Measurements from ENCODE around the gene ATF6.

The ATF6 gene

DNA sequence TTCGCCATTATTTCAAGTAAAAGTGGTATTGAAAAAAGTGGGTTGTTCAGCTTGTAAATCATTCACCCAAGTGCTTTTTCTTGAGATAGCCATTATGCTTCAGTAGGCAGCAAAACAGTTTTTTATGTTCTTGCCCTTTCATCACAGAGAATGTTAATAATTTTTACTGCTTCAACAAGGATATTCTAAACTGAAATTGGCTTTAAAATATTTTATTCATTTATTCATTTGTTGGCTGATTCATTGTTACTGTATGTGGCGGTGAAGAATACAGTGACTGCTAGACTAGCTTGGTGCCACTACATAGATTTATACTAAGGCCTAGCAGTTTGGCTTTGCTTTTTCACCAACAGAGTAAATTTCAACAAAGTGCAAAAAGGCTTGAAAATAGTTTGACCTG, 136.1 kb downstream of the ATF6 start:
- Histone ChIP-seq H3K4me1 (ENCODE audit: control insufficient read depth, insufficient read depth, low read length) (no peaks in the 10 kb centered on the region), H3K4me3 (ENCODE audit: low read depth, low read length) (no peak overlapping the region), H3K27me3 (ENCODE audit: control insufficient read depth, insufficient read depth, low read length) (no peaks in the 10 kb centered on the region), H3K27ac (ENCODE audit: low read depth, low read length) (no peak overlapping the region), H3K9ac (ENCODE audit: low read length) (no peak overlapping the region), H3K36me3 (ENCODE audit: control insufficient read depth, insufficient read depth, low read length) (no peaks in the 10 kb centered on the region), H3K9me3 (ENCODE audit: control insufficient read depth, insufficient read depth, low read depth, low read length) (no peaks in the 10 kb centered on the region)

DNA sequence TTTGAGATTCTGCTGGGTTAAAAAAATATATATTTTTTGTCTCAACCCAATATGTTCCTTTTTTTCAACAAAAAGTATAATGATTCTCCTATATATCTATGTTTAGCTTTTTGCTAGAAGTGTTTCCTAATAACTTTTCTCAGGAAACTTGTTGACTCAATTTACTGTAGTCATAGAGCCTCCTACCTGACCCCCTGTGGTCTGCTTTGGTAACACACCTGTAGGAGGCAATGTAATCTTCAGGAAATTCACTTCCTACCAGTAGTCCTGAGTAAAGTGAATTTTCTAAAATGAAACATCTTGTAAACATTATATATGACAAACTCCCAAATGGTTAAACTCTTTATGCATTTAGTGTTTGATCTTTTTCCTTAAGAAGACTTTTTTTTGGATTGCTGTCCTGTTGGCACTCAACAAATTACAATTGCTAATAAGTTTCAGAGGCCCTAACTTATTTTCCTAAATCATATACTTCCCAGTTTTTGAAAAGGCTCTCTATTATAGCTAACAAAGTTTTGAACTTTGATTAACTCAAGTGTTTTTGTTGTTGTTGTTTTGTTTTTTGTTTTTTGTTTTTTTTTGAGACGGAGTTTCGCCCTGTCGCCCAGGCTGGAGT, 139.3 kb downstream of the ATF6 start:
- Histone ChIP-seq H3K9me3 (ENCODE audit: control insufficient read depth, insufficient read depth, low read depth, low read length) (no peaks in the 10 kb centered on the region), H3K4me3 (ENCODE audit: low read depth, low read length) (no peak overlapping the region), H3K4me1 (ENCODE audit: control insufficient read depth, insufficient read depth, low read length) (no peaks in the 10 kb centered on the region), H3K9ac (ENCODE audit: low read length) (no peak overlapping the region), H3K36me3 (ENCODE audit: control insufficient read depth, insufficient read depth, low read length) (no peaks in the 10 kb centered on the region), H3K27ac (ENCODE audit: low read depth, low read length) (no peak overlapping the region), H3K27me3 (ENCODE audit: control insufficient read depth, insufficient read depth, low read length) (no peaks in the 10 kb centered on the region)

DNA sequence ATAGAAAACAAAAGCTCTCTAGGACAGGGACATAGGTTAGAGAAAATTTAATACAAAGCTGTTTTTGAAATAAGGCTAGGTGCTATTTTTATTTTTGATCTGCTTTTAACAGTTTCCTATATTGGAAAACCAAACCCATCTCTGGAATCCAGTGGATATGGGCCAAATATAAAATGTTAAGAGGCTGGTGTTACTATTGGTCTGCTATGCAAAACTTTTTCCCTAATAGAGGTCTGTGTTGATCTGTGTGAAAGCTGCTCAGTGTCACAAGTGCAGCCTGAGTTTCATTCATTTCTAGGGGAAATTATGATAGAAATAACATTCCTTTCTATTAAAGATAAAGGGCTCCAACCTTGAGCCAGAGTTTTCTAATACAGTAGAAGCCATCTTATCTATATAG, 141.1 kb downstream of the ATF6 start:
- H3K36me3 ChIP-seq (ENCODE audit: control insufficient read depth, insufficient read depth, low read length), result no peaks in the 10 kb centered on the region
- no peak overlapping the region for H3K27ac ChIP-seq (ENCODE audit: low read depth, low read length)
- no peak overlapping the region for H3K4me3 ChIP-seq (ENCODE audit: low read depth, low read length)
- no peak overlapping the region for H3K9ac ChIP-seq (ENCODE audit: low read length)
- H3K27me3 ChIP-seq (ENCODE audit: control insufficient read depth, insufficient read depth, low read length), result no peaks in the 10 kb centered on the region
- H3K4me1 ChIP-seq (ENCODE audit: control insufficient read depth, insufficient read depth, low read length), result no peaks in the 10 kb centered on the region
- no peaks in the 10 kb centered on the region for H3K9me3 ChIP-seq (ENCODE audit: control insufficient read depth, insufficient read depth, low read depth, low read length)

DNA sequence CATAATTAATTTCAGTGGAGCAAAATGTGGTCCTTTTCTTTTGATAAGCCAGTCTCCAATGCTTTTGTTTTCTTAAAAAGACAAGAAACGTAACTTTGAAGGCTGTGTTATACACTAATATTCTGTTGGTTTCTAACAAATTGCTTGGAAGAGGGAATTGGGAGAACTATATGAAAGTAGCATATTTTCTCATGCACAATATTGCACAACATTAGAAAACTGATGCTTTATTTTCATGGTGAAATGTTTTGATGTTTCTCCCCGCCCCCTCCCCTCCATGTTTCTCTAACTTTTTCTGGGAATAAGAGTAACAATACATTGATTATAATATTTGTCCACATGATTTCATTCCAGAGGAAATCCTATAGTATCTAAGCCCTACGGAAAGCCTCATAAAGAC, 142.1 kb downstream of the ATF6 start:
- Histone ChIP-seq H3K9me3 (ENCODE audit: control insufficient read depth, insufficient read depth, low read depth, low read length) (no peaks in the 10 kb centered on the region), H3K4me3 (ENCODE audit: low read depth, low read length) (no peak overlapping the region), H3K36me3 (ENCODE audit: control insufficient read depth, insufficient read depth, low read length) (no peaks in the 10 kb centered on the region), H3K27ac (ENCODE audit: low read depth, low read length) (no peak overlapping the region), H3K9ac (ENCODE audit: low read length) (no peak overlapping the region), H3K27me3 (ENCODE audit: control insufficient read depth, insufficient read depth, low read length) (no peaks in the 10 kb centered on the region), H3K4me1 (ENCODE audit: control insufficient read depth, insufficient read depth, low read length) (no peaks in the 10 kb centered on the region)

DNA sequence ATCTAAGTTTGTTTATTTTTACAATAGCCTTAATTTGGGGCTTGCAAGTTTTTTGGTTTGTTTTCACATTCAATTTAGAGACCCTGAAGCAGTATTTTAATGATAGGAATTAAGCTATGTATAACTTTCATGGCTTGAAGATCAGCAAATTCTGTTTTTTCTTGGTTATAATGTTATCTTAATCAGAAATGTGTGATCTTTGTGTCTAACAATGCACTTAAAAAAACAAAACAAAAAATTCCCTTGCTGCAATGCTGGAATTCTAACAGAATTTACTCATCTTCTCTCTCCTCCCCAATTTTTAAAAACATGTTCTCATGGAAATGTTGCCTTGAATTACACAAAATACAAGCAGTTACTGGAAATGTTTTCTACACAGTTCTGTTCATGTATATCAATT, 144.5 kb downstream of the ATF6 start:
- Histone ChIP-seq H3K36me3 (ENCODE audit: control insufficient read depth, insufficient read depth, low read length) (no peaks in the 10 kb centered on the region), H3K4me1 (ENCODE audit: control insufficient read depth, insufficient read depth, low read length) (no peaks in the 10 kb centered on the region), H3K9ac (ENCODE audit: low read length) (no peak overlapping the region), H3K9me3 (ENCODE audit: control insufficient read depth, insufficient read depth, low read depth, low read length) (no peaks in the 10 kb centered on the region), H3K4me3 (ENCODE audit: low read depth, low read length) (no peak overlapping the region), H3K27ac (ENCODE audit: low read depth, low read length) (no peak overlapping the region), H3K27me3 (ENCODE audit: control insufficient read depth, insufficient read depth, low read length) (no peaks in the 10 kb centered on the region)

DNA sequence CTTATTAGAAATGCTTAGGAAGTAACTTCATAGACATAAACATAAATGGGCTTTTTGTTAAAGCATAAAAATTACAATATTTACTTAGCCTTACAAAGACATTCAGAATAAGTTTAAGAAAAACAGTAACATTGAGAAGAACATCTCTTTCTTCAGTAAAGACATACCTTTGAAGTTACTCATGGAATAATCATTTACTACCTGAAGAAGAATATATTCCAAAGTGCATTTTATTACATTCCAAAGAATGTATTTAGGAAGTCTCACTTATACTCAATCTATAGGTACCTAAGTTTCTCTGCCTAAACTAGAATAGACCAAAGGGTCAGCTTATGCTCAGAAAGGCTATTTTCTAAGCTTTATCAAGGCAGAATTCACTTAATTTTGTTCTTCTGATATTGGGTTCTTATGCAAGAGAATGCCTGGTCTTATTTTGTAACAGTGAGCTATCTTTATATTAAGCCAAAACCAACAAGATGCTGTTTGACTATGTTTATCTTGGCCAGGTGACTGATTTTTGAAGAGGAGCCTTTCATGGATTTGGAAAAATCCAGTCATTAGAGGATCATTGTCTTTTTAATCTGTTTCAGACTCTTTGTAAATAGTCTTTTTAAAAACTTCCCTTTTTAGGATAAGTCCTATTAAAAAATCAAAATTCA, 147.5 kb downstream of the ATF6 start:
- no peaks in the 10 kb centered on the region for H3K4me1 ChIP-seq (ENCODE audit: control insufficient read depth, insufficient read depth, low read length)
- no peak overlapping the region for H3K9ac ChIP-seq (ENCODE audit: low read length)
- no peaks in the 10 kb centered on the region for H3K27me3 ChIP-seq (ENCODE audit: control insufficient read depth, insufficient read depth, low read length)
- H3K36me3 ChIP-seq (ENCODE audit: control insufficient read depth, insufficient read depth, low read length), result no peaks in the 10 kb centered on the region
- H3K4me3 ChIP-seq (ENCODE audit: low read depth, low read length), result no peak overlapping the region
- H3K9me3 ChIP-seq (ENCODE audit: control insufficient read depth, insufficient read depth, low read depth, low read length), result no peaks in the 10 kb centered on the region
- H3K27ac ChIP-seq (ENCODE audit: low read depth, low read length), result no peak overlapping the region

DNA sequence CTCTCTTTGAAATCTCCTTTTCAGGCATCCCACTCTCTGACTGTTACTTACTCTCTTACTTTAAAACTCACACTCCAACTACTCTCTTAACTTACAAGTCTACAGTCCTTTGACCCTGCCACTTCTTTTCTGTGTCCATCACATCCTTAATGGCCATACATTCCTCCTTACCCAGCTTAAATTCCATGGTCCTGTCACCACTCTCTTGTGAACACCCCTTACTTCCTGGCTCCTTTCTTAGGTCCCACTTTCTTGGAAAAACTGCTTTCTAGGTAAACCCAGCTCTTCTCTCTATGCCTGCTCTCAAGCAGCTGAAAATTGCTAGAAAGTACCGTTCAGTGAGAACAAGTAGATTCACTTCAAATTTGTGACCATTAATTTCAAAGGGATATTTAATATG, 148.5 kb downstream of the ATF6 start:
- Histone ChIP-seq H3K9ac (ENCODE audit: low read length) (no peak overlapping the region), H3K4me3 (ENCODE audit: low read depth, low read length) (no peak overlapping the region), H3K4me1 (ENCODE audit: control insufficient read depth, insufficient read depth, low read length) (no peaks in the 10 kb centered on the region), H3K9me3 (ENCODE audit: control insufficient read depth, insufficient read depth, low read depth, low read length) (no peaks in the 10 kb centered on the region), H3K27me3 (ENCODE audit: control insufficient read depth, insufficient read depth, low read length) (no peaks in the 10 kb centered on the region), H3K27ac (ENCODE audit: low read depth, low read length) (no peak overlapping the region), H3K36me3 (ENCODE audit: control insufficient read depth, insufficient read depth, low read length) (no peaks in the 10 kb centered on the region)

DNA sequence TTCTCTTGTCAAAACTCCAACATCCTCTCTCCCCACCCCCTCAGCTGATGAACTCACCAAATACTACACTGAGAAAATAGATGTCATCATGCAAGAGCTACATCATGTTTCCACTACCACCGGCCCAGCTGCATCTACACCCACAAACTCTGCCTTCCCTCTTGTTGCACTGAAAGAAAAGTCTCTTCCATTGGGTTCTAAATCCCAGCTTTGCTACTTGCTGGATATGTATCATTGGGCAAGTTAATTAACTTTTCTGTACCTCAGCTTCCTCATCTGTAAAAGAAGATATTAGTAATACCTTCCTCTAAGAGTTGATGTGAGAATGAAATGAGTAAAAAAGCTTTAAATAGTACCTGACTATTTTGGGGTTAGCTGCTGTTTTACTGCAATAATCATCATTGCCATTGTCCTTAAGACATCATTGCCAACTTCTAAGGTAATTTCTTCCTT, 149.0 kb downstream of the ATF6 start:
- Histone ChIP-seq H3K27me3 (ENCODE audit: control insufficient read depth, insufficient read depth, low read length) (no peaks in the 10 kb centered on the region), H3K27ac (ENCODE audit: low read depth, low read length) (no peak overlapping the region), H3K36me3 (ENCODE audit: control insufficient read depth, insufficient read depth, low read length) (no peaks in the 10 kb centered on the region), H3K9ac (ENCODE audit: low read length) (no peak overlapping the region), H3K4me3 (ENCODE audit: low read depth, low read length) (no peak overlapping the region), H3K9me3 (ENCODE audit: control insufficient read depth, insufficient read depth, low read depth, low read length) (no peaks in the 10 kb centered on the region), H3K4me1 (ENCODE audit: control insufficient read depth, insufficient read depth, low read length) (no peaks in the 10 kb centered on the region)

DNA sequence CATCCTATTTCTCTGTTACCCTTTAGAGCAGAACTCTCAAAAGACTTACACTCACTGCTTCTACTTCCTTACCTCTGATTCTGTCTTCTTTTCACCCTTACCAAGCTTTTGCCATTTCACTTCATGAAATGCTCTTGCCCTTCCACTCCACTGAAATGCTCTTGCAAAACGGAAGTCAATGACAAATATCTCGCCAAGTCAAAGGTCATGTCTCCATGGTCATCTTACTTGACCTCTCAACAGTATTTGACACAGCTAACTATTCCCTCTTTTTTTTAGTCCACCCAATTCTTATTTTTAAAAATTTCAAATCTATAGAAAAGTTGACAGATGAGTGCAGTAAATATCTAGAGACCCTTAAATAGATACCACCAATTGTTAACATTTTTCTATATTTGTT, 149.9 kb downstream of the ATF6 start:
- Histone ChIP-seq H3K36me3 (ENCODE audit: control insufficient read depth, insufficient read depth, low read length) (no peaks in the 10 kb centered on the region), H3K27me3 (ENCODE audit: control insufficient read depth, insufficient read depth, low read length) (no peaks in the 10 kb centered on the region), H3K9ac (ENCODE audit: low read length) (no peak overlapping the region), H3K9me3 (ENCODE audit: control insufficient read depth, insufficient read depth, low read depth, low read length) (no peaks in the 10 kb centered on the region), H3K27ac (ENCODE audit: low read depth, low read length) (no peak overlapping the region), H3K4me3 (ENCODE audit: low read depth, low read length) (no peak overlapping the region), H3K4me1 (ENCODE audit: control insufficient read depth, insufficient read depth, low read length) (no peaks in the 10 kb centered on the region)

DNA sequence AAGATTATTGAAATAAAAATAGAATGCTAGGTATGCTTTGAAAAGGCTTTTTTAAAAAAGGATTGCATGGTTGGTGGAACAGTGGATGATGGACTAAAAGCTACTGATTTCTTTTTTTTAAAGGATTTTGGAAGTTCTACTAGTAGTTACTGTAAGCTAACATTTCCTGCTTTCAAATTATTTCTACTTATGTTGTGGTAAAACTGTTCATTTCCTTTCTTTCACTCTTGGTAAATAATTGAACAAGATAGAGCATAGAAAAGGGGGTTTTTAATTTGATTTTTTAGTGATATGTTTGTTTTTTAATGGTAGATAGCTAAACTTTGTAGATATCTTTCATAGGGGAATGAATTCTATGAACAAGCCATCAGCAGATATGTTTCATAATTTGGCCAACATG, 153.1 kb downstream of the ATF6 start:
- Histone ChIP-seq H3K4me3 (ENCODE audit: low read depth, low read length) (no peak overlapping the region), H3K9ac (ENCODE audit: low read length) (no peak overlapping the region), H3K27me3 (ENCODE audit: control insufficient read depth, insufficient read depth, low read length) (no peaks in the 10 kb centered on the region), H3K4me1 (ENCODE audit: control insufficient read depth, insufficient read depth, low read length) (no peaks in the 10 kb centered on the region), H3K9me3 (ENCODE audit: control insufficient read depth, insufficient read depth, low read depth, low read length) (no peaks in the 10 kb centered on the region), H3K36me3 (ENCODE audit: control insufficient read depth, insufficient read depth, low read length) (no peaks in the 10 kb centered on the region), H3K27ac (ENCODE audit: low read depth, low read length) (no peak overlapping the region)

DNA sequence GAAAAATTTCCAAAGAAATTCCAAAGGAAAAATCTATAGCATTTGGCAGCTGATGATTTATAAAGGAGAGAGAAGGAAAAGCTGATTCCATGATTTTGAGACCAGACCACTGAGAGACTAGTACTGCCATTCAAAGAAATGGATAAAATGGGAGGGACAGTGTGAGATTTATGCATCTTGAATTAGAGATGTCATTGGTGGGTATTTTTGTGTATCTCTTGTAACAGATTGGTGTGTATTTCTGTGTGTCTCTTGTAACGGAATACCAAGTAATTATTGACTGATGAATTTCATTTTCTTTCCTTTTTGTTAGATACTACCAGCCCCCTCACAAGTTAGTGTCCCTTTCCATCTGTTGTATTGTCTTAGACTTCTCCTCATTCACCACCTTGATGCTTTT, 155.4 kb downstream of the ATF6 start:
- H3K4me3 ChIP-seq (ENCODE audit: low read depth, low read length), result no peak overlapping the region
- no peaks in the 10 kb centered on the region for H3K9me3 ChIP-seq (ENCODE audit: control insufficient read depth, insufficient read depth, low read depth, low read length)
- no peaks in the 10 kb centered on the region for H3K4me1 ChIP-seq (ENCODE audit: control insufficient read depth, insufficient read depth, low read length)
- no peaks in the 10 kb centered on the region for H3K27me3 ChIP-seq (ENCODE audit: control insufficient read depth, insufficient read depth, low read length)
- no peak overlapping the region for H3K27ac ChIP-seq (ENCODE audit: low read depth, low read length)
- H3K9ac ChIP-seq (ENCODE audit: low read length), result no peak overlapping the region
- H3K36me3 ChIP-seq (ENCODE audit: control insufficient read depth, insufficient read depth, low read length), result no peaks in the 10 kb centered on the region
